Nephron progenitor cell (in vitro differentiated cells): Measurements from ENCODE around the gene SCGB1C2.

Source experiments
- DNase-seq: peaks from one replicate; pipeline ENCODE4 v3.0.0; 2021
- H3K27ac Mint-ChIP-seq: 2 replicates; pipeline ENCODE4 v1.8.0; 2021; ENCODE audit warnings: mild to moderate bottlenecking, moderate library complexity, mixed read lengths
- H3K27me3 Mint-ChIP-seq: 2 replicates; pipeline ENCODE4 v1.8.0; 2021; ENCODE audit warnings: mild to moderate bottlenecking, low read depth, mixed read lengths; ENCODE audit not compliant: poor library complexity
- H3K36me3 Mint-ChIP-seq: 2 replicates; pipeline ENCODE4 v1.8.0; 2021; ENCODE audit warnings: low read depth, mixed read lengths
- H3K4me1 Mint-ChIP-seq: 2 replicates; pipeline ENCODE4 v1.8.0; 2021; ENCODE audit warnings: mixed read lengths
- H3K4me3 Mint-ChIP-seq: 2 replicates; pipeline ENCODE4 v1.8.0; 2021; ENCODE audit warnings: mild to moderate bottlenecking, moderate library complexity, mixed read lengths
- H3K9me3 Mint-ChIP-seq: 2 replicates; pipeline ENCODE4 v1.8.0; 2021; ENCODE audit warnings: mild to moderate bottlenecking, moderate library complexity, mixed read lengths
- CTCF ChIP-seq: fragments of 200-600 bp; sonication (generic); IDR thresholded peaks from 2 replicates; pipeline ENCODE4 v1.5.0; 2021; ENCODE audit warnings: antibody characterized with exemption

SCGB1C2 gene

GRCh38 chr17:155576-155975 lies 18.2 kb downstream of the SCGB1C2 start:
- TF ChIP-seq CTCF = no peak
- H3K27ac Mint-ChIP-seq = no peak overlapping the region
- H3K27me3 Mint-ChIP-seq = peaks cover 7% of the 10 kb centered on the region
- H3K9me3 Mint-ChIP-seq = no peaks in the 10 kb centered on the region
- no peaks in the 10 kb centered on the region for H3K36me3 Mint-ChIP-seq
- H3K4me1 Mint-ChIP-seq = no peaks in the 10 kb centered on the region
- no peak for DNase-seq
- no peak overlapping the region for H3K4me3 Mint-ChIP-seq

GRCh38 chr17:156094-156621 lies 18.8 kb downstream of the SCGB1C2 start:
- Mint-ChIP-seq H3K36me3 (no peaks in the 10 kb centered on the region), H3K27me3 (peaks cover 11% of the 10 kb centered on the region), H3K27ac (no peak overlapping the region), H3K4me3 (no peak overlapping the region), H3K4me1 (no peaks in the 10 kb centered on the region), H3K9me3 (no peaks in the 10 kb centered on the region)
- DNase-seq = no peak
- no peak for TF ChIP-seq CTCF

GRCh38 chr17:156946-157345 lies 19.6 kb downstream of the SCGB1C2 start:
- Mint-ChIP-seq H3K27ac (no peak overlapping the region), H3K27me3 (peaks cover 13% of the 10 kb centered on the region), H3K4me3 (no peak overlapping the region), H3K4me1 (no peaks in the 10 kb centered on the region), H3K9me3 (no peaks in the 10 kb centered on the region), H3K36me3 (no peaks in the 10 kb centered on the region)
- no peak for TF ChIP-seq CTCF
- no peak for DNase-seq

- H3K4me1 Mint-ChIP-seq = no peaks in the 10 kb centered on the region
- TF ChIP-seq CTCF = no peak
- peak overlapping the region; percentile 70 for H3K27ac Mint-ChIP-seq
- H3K27me3 Mint-ChIP-seq = peaks cover 17% of the 10 kb centered on the region
- H3K36me3 Mint-ChIP-seq = no peaks in the 10 kb centered on the region
- DNase-seq = no peak
- H3K4me3 Mint-ChIP-seq = no peak overlapping the region
- no peaks in the 10 kb centered on the region for H3K9me3 Mint-ChIP-seq
Observed at GRCh38 chr17:157901-158300, 20.5 kb downstream of the SCGB1C2 start.

GRCh38 chr17:158379-158778 lies 21.0 kb downstream of the SCGB1C2 start:
- DNase-seq = no peak
- Mint-ChIP-seq H3K36me3 (no peaks in the 10 kb centered on the region), H3K9me3 (no peaks in the 10 kb centered on the region), H3K4me3 (no peak overlapping the region), H3K27ac (peak overlapping the region; percentile 70), H3K4me1 (peaks cover 4% of the 10 kb centered on the region), H3K27me3 (peaks cover 17% of the 10 kb centered on the region)
- no peak for TF ChIP-seq CTCF

- no peaks in the 10 kb centered on the region for H3K9me3 Mint-ChIP-seq
- DNase-seq = no peak
- H3K27ac Mint-ChIP-seq = no peak overlapping the region
- no peak overlapping the region for H3K4me3 Mint-ChIP-seq
- H3K36me3 Mint-ChIP-seq = no peaks in the 10 kb centered on the region
- peaks cover 21% of the 10 kb centered on the region for H3K27me3 Mint-ChIP-seq
- no peak for TF ChIP-seq CTCF
- H3K4me1 Mint-ChIP-seq = peaks cover 10% of the 10 kb centered on the region
Observed at GRCh38 chr17:159609-160008, 22.2 kb downstream of the SCGB1C2 start.
